ENCODE data around the gene SCAI.
"Not testable (repeated sequence)": the region's sequence is repeated elsewhere in the genome, so short reads cannot be mapped to it uniquely, and the experiment has no call there.

The SCAI gene

DNA sequence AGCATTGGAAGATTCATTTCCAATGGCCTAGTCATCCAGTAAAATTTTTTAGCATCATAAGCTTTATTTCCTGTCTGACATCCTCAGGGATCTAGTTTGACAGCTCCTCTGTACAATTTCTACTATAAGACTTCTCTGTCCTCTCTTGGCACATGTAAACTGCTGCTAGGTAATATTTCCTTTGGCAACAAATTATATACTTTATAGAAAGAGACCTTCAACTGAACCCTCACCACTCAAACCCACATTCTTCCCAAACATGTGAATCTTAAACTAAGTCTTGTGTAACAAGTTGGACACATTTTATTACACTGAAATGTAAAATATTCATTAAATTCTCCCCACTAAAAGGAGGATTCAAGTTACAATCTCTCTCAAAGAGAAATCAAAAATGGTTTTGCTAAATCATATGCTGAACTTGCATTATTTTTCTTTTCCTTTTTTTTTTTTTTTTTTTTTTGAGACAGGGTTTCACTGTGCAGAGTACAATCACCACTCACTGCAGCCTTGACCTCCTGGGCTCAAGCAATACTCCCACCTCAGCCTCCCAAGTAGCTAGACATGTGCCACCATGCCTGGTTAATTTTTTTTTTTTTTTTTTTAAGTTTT lies 36.9 kb downstream of the SCAI start:
- DNase-seq (ENCODE audit: low read depth): no peak

DNA sequence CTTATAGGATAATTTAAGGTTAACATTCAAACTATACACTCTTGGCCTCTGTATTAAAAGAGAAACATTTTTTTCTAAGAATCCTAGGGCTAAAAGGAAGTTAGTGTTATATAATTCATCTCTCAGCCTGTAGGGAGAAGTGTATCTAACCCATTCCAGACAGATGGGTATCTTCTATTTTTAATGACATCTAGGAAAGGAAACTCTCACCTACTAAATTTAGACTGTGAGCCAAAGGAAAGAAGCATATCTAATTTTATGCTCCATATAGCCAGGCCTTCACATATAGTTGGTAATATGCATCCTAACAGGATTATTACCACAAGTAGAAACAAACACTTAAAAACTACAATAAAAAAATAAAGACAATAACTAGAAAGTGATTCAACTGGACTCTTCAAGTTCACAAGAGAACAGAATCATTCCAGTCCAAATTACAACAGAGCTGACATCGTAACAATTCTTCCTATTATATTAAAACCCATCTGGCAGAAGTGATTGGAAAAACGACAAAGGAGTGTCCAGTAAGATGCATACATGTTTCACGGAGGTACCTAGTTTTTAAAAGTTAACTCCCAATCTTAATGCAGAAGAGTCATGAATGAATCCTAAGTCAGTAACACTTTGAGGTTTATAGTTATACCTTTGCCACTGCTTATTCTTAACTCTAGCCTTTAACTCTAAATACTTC lies 39.4 kb downstream of the SCAI start:
- no peak for DNase-seq (ENCODE audit: low read depth)

DNA sequence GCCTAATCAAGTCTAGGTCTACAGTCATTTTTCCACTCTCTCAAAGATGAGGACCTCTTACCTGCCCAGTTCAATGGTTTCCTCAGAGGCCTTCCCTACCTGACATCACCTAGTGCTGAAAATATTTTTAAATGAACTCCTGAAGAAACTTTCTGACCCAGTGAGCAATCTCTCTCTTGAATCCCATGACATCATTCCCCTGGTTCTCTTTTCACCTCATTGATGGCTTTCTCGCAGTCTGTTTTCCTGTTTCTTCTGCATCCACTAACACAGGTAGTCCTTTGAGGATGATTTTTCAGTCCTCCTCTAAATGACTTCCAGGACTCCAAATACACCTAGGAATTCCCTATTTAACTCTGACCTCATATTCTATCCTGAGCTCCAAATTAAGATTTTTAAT lies 40.3 kb downstream of the SCAI start:
- no peak for DNase-seq (ENCODE audit: low read depth)

DNA sequence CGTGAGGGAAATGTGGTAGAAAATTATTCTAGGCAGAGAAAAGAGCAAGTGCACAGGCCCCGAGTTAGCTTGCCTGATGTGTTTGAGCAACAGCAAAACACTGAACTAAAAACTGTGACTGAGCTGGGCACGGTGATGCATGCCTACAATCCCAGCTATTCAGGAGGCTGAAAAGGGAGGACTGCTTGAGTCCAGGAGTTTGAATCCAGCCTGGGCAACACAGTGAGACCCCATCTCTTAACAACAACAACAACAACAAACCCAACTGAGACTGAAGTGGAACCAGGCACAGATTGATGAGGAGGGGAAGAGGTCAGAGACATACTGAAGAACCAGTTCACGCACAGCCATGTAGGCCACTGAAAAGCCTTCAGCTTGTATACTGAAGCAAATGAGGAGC lies 42.5 kb downstream of the SCAI start:
- DNase-seq (ENCODE audit: low read depth): no peak

- DNase-seq (ENCODE audit: low read depth): no peak
Measured at GRCh38 chr9:125099816-125100215, 43.5 kb downstream of the SCAI start.

DNA sequence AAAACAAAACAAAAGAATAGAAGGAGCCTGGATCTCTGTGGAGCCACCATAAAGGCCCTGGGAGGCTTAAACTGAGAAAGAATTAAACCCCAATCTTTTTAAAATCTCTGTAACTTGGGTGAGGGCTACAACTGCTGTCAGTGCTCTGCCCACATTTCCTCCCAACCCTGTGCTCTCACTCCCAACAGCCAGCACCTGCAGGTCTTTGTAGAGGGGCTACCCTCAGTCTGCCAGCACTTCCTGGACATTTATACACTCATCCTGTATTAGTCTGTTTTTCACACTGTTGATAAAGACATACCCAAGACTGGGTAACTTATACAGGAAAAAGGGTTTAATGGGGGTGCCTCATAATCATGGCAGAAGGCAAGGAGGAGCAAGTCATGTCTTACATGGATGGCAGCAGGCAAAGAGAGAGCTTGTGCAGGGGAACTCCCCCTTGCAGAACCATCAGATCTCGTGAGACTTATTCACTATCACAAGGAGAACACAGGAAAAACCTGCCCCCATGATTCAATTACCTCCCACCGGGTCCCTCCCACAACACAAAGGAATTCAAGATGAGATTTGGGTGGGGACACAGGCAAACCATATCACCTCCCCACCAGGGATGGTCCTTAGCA lies 47.4 kb downstream of the SCAI start:
- no peak for DNase-seq (ENCODE audit: low read depth)

GRCh38 chr9:125091121-125091520 lies 52.2 kb downstream of the SCAI start:
- DNase-seq (ENCODE audit: low read depth): no peak

- DNase-seq (ENCODE audit: low read depth): no peak
Measured at GRCh38 chr9:125089331-125089730, 54.0 kb downstream of the SCAI start.

DNA sequence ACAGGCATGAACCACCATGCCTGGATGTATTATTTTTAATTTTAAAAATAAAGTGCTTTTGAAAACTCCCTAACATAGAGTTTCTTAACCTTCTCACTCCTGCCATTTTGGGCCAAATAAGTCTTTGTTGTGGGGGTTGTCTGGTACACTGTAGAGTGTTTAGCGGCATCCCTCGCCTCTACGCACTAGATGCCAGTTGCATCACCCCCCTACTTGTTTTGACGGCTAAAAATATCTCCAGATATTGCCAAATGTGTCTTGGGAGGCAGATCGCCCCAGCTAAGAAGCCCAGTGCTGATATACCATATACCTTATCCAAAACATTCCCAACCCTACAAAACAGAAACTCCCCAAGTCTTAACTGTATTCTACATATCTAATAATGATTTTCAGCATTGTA lies 54.6 kb downstream of the SCAI start:
- no peak for DNase-seq (ENCODE audit: low read depth)

- DNase-seq (ENCODE audit: low read depth): no peak
Measured at GRCh38 chr9:125085703-125086477, 57.4 kb downstream of the SCAI start.

GRCh38 chr9:125082197-125082596 lies 61.1 kb downstream of the SCAI start:
- DNase-seq (ENCODE audit: low read depth): not testable (repeated sequence)

- DNase-seq (ENCODE audit: low read depth): not testable (repeated sequence)
Measured at GRCh38 chr9:125080797-125081196, 62.5 kb downstream of the SCAI start.

- no peak for DNase-seq (ENCODE audit: low read depth)
Measured at GRCh38 chr9:125079931-125080330, 63.4 kb downstream of the SCAI start.

GRCh38 chr9:125075997-125076396 lies 67.3 kb downstream of the SCAI start:
- no peak for DNase-seq (ENCODE audit: low read depth)

GRCh38 chr9:125074976-125075375 lies 68.4 kb downstream of the SCAI start:
- no peak for DNase-seq (ENCODE audit: low read depth)

GRCh38 chr9:125066839-125067619 lies 76.3 kb downstream of the SCAI start:
- DNase-seq (ENCODE audit: low read depth): no peak

DNA sequence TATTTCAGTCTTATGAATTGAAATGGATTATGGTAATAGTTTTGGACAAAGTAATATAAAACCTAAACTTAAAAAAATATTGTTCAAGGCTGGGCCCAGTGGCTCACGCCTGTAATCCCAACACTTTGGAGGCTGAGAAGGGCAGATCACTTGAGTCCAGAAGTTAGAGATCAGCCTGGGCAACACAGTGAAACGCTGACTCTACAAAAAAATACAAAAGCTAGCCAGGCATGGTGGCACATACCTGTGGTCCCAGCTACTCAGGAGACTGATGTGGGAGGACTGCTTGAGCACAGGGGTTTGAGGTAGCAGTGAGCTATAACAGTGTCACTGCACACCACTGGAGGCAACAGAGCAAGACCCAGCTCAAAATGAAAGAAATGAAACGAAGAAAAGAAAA lies 81.9 kb downstream of the SCAI start:
- DNase-seq (ENCODE audit: low read depth): no peak

DNA sequence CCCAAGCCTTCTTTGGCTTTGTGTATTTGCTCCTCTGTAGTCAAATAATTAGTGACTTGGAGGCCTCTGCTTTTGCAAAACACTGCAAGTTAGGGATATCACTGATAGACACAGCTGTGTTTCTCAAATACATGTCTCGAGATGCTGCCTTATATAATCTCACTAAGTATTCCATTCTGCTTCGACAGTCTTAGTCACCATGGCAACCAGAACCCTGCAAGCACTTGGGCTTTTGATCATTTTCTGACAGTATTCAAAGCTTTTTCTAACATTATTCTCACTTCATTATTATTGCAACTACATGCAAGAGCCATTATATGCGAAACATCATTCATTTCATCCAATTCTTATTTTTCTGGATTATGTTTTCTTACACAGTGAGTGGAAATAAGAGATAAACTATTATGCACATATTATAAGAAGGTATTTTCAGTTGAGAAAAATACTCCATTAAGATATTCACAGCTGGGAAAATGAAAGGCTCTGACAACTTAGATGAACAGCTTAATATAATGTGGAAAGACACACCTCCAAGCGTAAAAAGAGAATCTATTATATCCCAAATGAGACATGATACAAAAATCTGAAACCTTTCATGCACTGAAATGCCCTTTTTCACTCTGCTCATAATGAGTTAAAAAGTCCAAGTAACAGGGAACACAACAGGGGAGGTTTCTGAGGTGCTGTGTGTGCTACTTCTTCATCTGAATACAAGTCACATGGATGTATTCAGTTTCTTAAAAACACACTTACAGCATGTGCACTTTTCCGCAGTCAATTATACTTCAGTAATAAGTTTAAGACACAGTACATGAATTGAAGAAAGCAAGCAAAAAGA lies 93.9 kb downstream of the SCAI start:
- no peak for DNase-seq (ENCODE audit: low read depth)

DNA sequence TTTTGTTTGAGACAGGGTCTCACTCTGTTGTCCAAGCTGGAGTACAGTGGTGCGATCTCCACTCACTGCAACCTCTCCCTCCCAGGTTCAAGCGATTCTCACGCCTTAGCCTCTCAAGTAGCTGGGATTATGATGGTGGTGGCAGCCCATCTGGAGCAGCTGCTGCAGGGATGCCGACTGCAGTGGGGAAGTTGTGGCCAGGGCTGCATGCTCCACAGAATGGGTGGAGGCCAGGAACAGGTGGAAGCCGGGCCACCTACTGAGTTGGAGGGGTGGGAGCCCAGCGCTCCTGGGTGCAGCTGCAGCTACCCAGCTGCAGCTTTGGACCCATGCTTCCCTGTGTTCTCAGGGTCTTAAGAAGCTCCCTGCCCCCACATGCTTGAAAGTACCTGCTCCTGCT lies 99.7 kb downstream of the SCAI start:
- no peak for DNase-seq (ENCODE audit: low read depth)

GRCh38 chr9:125043148-125043547 lies 100.2 kb downstream of the SCAI start:
- DNase-seq (ENCODE audit: low read depth): no peak

GRCh38 chr9:125038166-125038565 lies 105.2 kb downstream of the SCAI start:
- DNase-seq (ENCODE audit: low read depth): no peak

Data from activated T-cell treated with anti-CD3 and anti-CD28 coated beads for 48 hours (primary cell).